Measurements from ENCODE around the gene DHX57.
"Not testable (repeated sequence)": the region's sequence is repeated elsewhere in the genome, so short reads cannot be mapped to it uniquely, and the experiment has no call there.

Gene DHX57

DNA sequence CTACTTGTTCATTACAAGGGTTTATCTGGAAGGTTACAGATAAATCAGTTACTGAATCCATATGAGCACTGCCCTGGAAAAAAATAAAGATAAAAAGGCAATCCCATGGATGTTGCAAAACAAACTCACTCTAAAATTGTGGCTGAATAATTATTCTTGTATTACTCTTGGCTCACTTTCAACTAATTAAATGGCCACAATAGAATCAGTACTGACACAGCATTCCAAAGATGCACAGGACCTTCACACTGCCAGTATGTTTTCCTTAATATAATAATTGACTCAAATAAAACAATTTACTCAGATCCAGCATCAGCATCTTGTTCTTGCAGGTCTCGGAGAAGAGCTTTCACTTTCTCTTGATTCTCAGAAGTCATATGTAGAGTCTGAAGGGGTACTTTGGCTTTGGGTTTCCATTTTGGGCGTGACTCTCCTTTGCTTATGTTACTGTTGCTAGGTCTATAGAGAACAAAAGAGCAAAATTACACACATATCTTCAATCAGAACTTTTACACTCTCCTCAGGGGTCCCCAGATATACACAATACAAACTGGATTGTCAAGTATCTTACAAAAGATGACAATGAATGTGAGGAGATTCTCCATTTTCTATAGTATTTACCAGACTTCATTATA lies 12.6 kb downstream of the DHX57 start:
- peak; percentile 43 for DNase-seq (ENCODE audit: low spot score)

DNA sequence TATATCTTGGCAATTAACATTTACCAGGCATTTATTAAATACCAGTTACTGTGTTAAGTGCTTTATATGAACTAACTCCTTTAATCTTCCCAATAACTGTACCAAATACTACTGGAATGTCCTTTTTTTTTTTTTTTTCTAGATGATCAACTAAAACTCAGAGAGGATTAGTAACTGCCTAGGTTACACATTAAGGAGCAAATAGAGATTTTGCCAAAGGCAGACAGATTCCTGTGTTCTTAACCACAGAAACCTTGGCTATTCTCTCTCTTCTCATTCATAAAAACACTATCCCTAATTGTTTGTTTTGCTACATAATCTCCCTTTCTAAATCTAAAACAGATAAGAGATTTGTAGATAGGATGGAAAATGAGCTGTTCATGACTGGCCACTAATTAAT lies 13.3 kb downstream of the DHX57 start:
- peak; percentile 46 for DNase-seq (ENCODE audit: low spot score)

DNA sequence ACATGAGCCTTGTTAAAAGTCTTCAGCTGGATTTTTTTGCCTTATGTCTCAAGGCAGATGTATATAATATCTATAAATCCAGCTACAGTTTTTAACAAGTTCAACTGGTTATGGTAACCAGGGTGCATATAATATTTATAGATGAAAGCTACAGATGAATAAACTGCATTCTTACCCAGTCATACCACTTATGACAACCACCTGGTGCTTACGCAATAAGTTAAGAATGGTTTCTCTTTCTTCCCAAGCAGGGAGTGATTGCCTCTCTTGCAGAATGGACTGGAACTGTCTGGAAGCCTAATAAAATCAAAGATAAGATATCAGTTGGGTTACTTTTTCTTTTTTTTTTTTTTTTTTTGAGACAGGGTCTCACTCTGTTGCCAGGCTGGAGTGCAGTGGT lies 19.6 kb downstream of the DHX57 start:
- DNase-seq (ENCODE audit: low spot score), result peak; percentile 17

DNA sequence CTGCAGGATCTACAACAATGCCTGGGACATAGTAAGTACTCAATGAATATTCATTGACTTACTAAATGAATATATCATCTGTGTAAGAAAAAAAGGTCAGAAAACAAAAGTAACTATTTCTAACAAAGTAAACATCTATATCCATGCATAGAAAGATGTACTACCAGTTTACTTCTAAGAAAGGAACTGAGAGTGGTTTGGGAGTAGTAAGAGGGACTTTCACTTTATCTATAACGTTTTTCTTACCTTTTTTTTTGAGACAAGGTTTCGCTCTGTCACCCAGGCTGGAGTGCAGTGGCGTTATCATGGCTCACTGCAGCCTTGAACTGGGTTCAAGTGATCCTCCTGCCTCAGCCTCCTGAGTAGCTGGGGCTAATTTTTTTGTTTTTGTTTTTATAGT lies 25.7 kb downstream of the DHX57 start:
- no peak for DNase-seq (ENCODE audit: low spot score)

DNA sequence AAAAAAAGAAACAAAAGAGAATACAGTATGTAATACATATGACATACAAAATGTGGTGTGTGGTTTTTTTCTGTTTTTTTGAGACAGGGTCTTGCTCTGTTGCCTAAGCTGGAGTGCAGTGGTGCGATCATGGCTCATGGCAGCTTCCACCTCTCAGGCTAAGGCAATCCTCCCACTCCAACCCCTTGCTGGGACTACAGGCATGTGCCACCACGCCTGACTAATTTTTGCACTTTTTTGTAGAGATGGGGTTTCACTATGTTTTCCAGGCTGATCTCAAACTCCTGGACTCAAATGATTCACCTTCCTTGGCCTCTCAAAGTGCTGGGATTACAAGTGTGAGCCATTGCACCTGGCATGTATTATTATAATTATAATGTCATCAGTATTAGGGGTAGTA lies 38.9 kb downstream of the DHX57 start:
- peak; percentile 59 for DNase-seq (ENCODE audit: low spot score)

DNA sequence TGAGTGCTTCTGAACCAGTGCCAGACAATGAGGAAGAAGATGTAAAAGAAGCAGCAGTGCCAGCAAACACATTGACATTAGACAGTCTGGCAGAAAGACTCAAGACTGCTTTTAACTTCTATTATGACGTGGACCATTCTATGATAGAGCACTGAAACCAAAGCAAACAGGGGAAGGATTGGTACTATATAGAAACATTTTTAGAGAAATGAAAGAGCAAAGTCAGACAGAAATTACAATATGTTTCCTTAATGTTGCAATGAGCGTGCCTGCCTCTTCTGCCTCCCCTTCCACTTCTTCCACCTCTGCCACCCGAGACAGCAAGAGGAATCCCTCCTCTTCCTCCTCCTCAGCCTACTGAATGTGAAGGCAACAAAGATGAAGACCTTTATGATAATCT lies 39.7 kb downstream of the DHX57 start:
- DNase-seq (ENCODE audit: low spot score), result no peak

DNA sequence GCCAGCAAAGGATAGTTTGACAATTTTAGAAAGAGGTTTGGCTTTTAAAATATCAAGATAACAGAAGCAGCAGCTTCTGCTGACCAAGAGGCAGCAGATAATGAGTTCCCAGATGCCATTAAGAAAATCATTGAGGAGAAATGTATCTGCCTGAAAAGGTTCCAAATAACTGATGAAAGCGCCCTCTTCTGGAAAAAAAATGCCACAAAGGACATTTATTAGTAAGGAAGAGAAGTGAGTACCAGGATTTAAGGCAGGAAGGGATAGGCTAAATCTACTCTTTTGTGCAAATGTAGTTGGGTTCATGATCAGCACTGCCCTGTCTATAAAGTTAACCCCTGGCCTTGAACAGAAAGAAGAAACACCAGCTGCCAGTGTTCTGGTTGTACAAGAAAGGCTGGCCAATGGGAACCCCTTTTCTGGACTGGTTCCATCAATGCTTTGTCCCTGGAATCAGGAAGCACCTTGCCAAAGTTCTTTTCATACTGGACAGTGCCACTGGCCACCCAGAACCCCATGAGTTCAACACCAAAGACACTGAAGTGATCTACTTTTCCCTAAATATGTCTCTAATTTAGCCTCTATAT lies 40.6 kb downstream of the DHX57 start:
- DNase-seq (ENCODE audit: low spot score), result peak; percentile 34

DNA sequence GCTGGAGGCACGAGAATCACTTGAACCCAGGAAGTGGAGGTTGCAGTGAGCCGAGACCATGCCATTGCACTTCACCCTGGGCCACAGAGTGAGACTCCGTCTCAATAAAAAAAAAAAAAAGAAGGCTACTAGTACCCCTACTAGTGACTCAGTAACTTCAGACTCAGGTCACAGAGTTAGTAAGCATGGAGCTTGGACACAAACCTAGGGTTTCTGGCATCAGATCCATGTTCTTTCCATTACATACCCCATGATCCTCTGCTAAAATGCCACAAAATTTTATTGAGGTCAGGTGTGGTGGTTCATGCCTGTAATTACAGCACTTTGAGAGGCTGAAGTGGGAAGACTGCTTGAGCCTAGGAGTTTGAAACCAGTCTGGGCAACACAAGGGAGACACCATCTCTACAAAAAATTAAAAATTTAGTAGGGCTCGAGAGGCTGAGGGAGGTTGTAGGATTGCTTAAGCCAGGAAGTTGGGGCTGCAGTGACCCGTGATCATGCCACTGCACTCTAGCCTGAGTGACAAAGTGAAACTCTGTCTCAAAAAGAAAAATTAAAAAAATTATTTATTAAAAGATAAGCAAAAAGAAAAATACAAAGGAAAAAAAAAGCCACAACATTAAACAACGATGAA lies 45.1 kb downstream of the DHX57 start:
- DNase-seq (ENCODE audit: low spot score), result no peak

DNA sequence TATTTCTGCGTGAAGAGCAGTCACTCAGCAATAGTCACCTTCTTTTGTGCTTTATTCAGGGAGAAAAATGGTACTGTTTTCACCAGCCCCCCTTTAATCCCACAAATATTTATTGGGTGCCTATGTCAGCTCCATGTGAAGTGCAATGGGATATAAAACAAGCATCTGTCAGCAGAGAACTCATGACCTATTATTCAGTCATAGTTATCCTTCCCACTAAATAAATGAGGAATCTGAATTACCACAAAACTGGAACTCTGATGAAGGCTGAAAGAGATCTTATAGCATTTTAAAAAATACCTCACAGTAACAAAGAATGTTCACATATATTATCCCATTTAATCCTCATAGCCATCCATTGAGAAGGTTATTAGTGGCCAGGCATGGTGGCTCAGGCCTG lies 45.8 kb downstream of the DHX57 start:
- no peak for DNase-seq (ENCODE audit: low spot score)

DNA sequence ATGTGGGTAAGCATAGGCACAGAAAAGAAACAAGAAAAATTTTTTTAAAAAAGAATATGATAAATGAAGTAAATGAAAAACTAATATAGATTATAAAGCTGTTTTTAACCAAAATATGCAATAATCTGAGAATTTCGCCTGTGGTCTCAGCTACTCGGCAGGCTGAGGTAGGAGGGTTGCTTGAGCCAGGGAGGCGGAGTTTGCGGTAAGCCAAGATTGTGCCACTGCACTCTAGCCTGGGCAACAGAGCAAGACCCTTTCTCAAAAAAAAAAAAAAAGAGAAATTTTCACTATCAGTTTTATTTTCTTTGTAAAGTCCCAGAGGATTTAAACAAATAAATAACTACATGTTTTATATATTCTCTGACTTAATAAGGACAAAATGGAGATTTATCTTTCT lies 47.3 kb downstream of the DHX57 start:
- DNase-seq (ENCODE audit: low spot score), result no peak

DNA sequence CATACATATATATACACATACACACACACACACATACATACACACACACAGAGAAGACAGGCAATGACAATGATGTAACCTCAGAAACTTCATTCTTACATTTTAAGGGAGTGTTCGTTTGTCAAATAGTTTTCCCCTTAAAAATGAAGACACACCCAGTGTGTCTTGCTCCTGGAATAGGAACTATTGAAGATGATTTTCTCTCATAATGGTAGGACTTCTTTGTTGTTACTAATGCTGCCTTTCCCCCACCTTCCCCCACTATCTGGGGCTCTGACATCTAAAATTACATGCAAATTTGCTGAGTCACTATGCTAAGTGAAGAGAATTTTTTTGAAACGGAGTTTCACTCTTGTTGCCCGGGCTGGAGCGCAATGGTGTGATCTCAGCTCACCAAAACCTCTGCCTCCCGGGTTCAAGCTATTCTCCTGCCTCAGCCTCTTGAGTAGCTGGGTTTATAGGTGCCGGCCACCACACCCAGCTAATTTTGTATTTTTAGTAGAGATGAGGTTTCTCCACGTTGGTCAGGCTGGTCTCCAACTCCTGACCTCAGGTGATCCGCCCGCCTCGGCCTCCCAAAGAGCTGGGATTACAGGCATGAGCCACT lies 48.1 kb downstream of the DHX57 start:
- DNase-seq (ENCODE audit: low spot score), result peak; percentile 24

DNA sequence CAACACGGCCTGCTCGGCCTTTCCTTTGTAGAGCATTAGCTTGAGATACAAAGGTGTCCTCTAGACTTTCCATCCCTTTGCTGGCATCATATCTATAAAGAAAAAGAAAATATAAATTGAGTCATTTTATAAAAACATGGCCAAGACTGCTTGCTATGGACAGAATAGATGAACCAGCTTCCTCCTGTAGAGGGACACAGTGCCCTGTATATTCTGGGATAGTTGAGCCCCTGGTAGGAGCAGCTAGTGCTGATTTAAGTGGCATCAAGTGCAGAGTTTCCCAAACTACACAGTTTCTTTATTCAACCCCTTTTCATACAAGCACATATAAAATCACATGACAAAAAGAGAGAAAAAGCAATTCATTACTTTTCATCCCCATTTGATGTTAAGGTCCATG lies 49.8 kb downstream of the DHX57 start:
- no peak for DNase-seq (ENCODE audit: low spot score)

DNA sequence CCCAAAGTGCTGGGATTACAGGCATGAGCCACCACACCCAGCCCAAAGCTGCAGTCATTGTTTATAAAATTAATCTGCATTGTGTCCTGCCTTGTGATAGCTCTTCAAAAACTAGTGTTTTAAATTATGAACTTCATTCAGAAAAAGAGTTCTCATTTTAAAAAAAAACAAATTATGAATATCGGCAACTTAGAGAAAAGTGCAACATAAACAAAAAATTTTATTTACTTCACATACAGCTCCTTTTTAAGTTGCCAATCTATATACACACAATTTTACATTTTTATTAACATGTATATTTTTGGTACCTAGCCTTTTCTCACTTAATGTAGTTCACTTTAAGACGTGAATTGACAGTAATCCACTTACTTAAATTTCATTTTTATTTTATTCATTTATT lies 50.8 kb downstream of the DHX57 start:
- no peak for DNase-seq (ENCODE audit: low spot score)

DNA sequence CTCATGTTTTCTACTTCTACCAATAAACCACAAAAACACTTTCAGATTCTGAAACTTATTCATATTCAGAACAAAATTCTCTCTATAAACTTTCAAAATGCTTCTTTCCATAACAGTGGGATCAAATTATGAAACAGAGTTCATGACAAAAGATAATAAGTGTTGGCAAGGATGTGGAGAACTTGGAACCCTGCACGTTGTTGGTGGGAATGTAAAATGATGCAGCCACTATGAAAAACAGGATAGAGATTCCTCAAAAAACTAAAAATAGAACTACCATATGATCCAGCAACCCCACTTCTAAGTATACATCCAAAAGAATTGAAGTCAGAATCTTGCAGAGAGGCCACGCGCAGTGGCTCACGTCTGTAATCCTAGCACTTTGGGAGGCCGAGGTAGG lies 52.3 kb downstream of the DHX57 start:
- DNase-seq (ENCODE audit: low spot score), result no peak

DNA sequence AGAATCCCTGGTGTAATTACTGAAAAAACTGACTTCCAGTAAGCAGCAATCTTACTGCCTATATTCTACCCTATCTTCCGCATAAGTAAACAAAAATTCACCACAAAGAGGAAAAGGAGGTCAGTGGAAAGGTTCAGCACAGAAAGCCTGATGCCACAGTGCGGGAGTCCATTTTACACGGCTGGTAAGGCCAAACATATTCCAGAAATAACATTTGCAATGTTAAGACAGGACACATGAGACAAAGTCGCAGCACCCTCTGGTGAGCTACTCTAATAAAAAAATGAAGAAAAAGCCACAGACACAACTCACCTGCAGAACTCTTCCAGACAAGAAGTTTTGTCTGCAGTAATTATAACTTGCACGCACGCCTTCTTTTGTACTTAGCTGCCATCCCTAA lies 57.2 kb downstream of the DHX57 start:
- DNase-seq (ENCODE audit: low spot score), result no peak

DNA sequence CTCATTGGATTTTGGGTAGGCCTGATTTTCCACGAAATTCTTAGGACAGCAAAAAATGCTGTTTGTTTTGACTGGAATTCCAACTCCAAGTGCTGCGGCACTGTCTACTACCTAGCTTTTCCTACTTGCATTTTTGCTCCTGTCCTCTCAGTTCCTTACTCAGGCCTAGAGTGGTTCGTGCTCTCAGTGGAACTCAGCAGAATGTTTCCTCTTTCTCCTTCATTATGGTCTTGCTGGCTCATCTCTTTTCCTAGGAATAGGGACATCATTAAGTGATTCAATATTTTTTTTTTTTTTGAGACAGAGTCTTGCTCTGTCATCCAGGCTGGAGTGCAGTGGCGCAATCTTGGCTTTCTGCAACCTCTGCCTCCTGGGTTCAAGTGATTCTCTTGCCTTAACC lies 59.8 kb downstream of the DHX57 start:
- DNase-seq (ENCODE audit: low spot score), result no peak

DNA sequence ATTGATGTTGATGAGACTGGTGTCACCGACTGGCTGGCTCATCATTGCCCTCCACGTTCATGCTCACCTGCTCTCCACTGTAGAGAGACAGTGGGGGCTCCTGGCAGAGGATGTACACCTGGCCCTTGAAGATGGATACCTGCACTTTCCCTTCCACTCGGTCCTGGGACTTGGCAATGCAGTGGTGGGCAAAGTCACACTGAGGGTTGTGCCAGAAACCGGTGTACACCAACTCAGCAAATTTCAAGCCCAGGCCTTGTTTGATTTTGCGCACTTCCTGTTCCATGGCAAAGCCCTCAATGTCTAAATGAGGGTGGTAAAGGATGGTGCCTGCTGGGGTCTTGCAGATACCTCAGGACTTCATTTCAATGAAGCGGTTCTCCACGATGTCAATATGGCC lies 65.2 kb downstream of the DHX57 start:
- no peak for DNase-seq (ENCODE audit: low spot score)

DNA sequence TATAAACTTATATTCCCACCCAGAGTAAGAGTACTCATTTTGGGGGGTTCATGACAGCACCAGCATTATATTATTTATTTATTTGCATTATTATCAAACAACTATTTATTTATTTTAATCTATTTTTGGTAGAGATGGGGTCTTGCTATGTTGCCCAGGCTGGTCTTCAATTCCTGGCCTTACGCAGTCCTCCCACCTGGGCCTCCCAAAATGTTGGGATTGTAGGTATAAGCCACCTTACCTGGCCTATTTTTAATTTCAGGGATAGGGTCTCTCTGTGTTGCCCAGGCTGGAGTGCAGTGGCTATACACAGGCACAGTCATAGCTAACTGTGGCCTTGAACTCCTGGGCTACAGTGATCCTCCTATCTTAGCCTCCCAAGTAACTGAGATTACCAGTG lies 67.1 kb downstream of the DHX57 start:
- DNase-seq (ENCODE audit: low spot score), result no peak

DNA sequence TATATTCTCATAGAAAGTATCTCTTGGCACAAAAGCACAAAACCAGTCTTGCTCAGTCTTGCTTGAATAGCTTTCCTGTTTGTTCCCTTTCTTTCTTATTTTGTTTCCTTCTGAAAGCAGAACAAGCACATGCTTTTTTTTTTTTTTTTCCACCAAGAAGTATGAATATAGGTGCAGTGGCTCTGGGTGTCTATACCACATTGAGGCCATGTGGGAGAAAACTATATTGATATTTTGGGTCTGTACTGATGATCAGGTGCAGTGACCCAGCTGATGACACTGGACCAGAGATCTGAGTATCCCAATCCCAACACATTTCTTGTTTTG lies 69.0 kb downstream of the DHX57 start:
- no peak for DNase-seq (ENCODE audit: low spot score)

DNA sequence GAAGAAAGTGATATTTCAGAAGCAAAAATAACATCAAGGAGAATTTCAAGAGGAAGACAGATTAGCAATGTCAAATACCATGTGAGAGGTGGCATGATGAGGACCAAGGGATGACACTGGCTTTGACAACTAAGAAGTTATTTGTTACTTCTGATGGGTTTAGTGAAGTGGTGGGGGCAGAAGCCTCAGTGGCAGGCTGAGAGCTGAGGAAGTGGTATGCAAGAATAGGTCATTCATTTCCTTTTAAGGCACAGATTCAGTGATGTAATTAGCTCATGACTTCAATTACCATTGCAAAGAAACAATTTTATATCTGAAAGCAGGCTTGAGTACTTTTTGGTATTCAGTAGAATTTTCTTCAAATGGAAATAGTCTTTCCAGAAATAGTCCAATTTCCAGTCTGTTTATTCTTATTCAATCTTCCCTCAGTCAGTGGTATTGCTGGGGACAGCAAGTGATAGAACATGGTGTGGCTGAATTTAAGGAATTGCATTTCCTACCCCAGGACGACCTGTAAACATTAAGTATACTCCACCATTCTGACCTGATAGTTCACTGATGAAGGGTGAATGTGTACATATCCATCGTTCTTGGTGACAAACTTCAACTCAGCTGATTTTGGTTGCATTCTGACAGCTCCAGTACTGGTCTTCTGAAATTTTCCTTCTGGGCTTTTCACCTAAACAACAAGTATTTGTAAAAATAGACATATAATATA lies 69.6 kb downstream of the DHX57 start:
- DNase-seq (ENCODE audit: low spot score), result no peak

DNA sequence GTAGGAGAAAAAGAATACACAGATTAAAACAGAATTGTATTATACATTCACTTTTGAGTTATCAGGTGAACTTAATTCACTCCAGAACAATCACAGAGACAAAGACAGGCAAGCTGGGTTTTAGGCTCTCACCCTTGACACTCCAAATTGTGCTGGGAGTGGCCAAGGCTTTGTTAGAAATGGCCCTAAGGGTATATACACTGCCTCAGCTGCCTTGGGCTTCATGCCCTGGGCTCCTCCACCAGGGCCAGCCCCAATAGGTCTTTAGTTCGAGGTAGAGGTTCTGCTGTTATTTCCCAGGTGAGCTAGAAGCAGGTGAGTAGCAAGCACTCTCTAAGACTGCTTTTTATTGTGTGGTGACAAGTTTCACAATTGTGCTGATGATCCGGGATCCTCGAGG lies 77.8 kb downstream of the DHX57 start:
- DNase-seq (ENCODE audit: low spot score), result no peak

DNA sequence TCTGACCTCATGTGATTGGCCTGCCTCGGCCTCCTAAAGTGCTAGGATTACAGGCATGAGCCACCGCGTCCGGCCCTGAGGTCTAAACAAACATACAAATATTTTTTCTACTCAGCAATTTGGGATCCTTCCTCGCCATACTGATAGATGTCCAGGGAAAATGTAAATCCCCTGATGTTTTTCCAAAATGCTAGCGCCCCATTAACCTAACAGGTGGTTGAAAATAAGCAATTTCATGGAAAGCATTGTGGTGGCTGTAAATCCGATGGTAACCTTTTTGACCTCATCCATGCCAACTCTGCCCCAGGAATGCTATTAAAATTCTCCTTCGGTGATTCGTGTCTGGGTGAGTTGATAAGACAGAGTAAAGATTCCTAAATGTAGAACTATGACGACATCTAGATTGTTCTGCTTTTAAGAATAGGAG lies 78.5 kb downstream of the DHX57 start:
- peak; percentile 68 for DNase-seq (ENCODE audit: low spot score)

DNA sequence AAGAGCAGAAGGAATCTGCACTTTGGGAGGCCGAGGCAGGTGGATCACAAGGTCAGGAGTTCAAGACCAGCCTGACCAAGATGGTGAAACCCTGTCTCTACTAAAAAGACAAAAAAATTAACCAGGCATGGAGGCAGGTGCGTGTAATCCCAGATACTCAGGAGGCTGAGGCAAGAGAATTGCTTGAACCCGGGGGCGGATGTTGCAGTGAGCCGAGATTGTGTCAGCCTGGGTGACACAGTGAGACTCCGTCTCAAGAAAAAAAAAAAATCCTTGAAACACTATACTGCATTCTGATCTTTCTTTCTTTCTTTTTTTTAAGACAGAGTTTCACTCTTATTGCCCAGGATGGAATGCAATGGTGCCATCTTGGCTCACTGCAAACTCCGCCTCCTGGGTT lies 80.7 kb downstream of the DHX57 start:
- not testable (repeated sequence) for DNase-seq (ENCODE audit: low spot score)
